CD4-positive, alpha-beta T cell treated with Interleukin-6 at 100 ng/mL for 8 hours (primary cell): ENCODE measurements around the gene CYP4F22.
"Not testable (repeated sequence)": the region's sequence is repeated elsewhere in the genome, so short reads cannot be mapped to it uniquely, and the experiment has no call there.

Experiments used
- DNase-seq: peaks from one replicate; pipeline ENCODE4 v3.0.0-alpha.2; 2020; ENCODE audit warnings: mixed read lengths, low spot score

CYP4F22 gene

GRCh38 chr19:15488489-15489226 is 19.7 kb upstream of the CYP4F22 start:
- DNase-seq, result no peak

GRCh38 chr19:15495151-15495550 is 13.2 kb upstream of the CYP4F22 start:
- DNase-seq, result no peak

GRCh38 chr19:15498156-15498858 is 10.0 kb upstream of the CYP4F22 start:
- no peak for DNase-seq

GRCh38 chr19:15498910-15499309 is 9.4 kb upstream of the CYP4F22 start:
- no peak for DNase-seq

- DNase-seq, result no peak
Measured at GRCh38 chr19:15501596-15501995, 6.7 kb upstream of the CYP4F22 start.

- no peak for DNase-seq
Measured at GRCh38 chr19:15502264-15502663, 6.1 kb upstream of the CYP4F22 start.

GRCh38 chr19:15506074-15506571 is 2.2 kb upstream of the CYP4F22 start:
- DNase-seq, result no peak

- DNase-seq, result no peak
Measured at GRCh38 chr19:15507068-15508034, 974 bp upstream of the CYP4F22 start.

- DNase-seq, result no peak
Measured at GRCh38 chr19:15511671-15512424, 3.5 kb downstream of the CYP4F22 start.

- DNase-seq, result not testable (repeated sequence)
Measured at GRCh38 chr19:15515227-15515625, 6.9 kb downstream of the CYP4F22 start.

GRCh38 chr19:15516363-15516762 is 8.0 kb downstream of the CYP4F22 start:
- no peak for DNase-seq

GRCh38 chr19:15517778-15518177 is 9.5 kb downstream of the CYP4F22 start:
- no peak for DNase-seq

GRCh38 chr19:15519433-15519976 is 11.2 kb downstream of the CYP4F22 start:
- no peak for DNase-seq

GRCh38 chr19:15524781-15525180 is 16.5 kb downstream of the CYP4F22 start:
- no peak for DNase-seq

- DNase-seq, result no peak
Measured at GRCh38 chr19:15525291-15525690, 17.0 kb downstream of the CYP4F22 start.

- no peak for DNase-seq
Measured at GRCh38 chr19:15526408-15526807, 18.1 kb downstream of the CYP4F22 start.

- DNase-seq, result no peak
Measured at GRCh38 chr19:15527705-15528104, 19.4 kb downstream of the CYP4F22 start.

GRCh38 chr19:15529774-15530372 is 21.5 kb downstream of the CYP4F22 start:
- DNase-seq, result no peak

GRCh38 chr19:15532779-15533521 is 24.6 kb downstream of the CYP4F22 start:
- DNase-seq, result no peak

- not testable (repeated sequence) for DNase-seq
Measured at GRCh38 chr19:15533522-15533830, 25.2 kb downstream of the CYP4F22 start.
